Ovary (tissue), 3 donors: ENCODE measurements around the gene WDR53.

ENCODE experiments used
- POLR2A ChIP-seq: fragments of 450-650 bp; IDR thresholded peaks from one replicate; pipeline ENCODE4 v1.6.1; 2017; ENCODE audit warnings: antibody characterized with exemption, mild to moderate bottlenecking, moderate library complexity
- TF ChIP-seq, protein P1 (sequence below), 3 donors: fragments of 450-650 bp in 2 of 3; fragments of 200-600 bp in 1 of 3; IDR thresholded peaks; one replicate each; pipeline versions ENCODE4 v1.5.1 to v1.8.0; 2016 to 2022; ENCODE audit warnings: antibody characterized with exemption in 3 of 3, mild to moderate bottlenecking in 1 of 3
- donor health status: DM: no; HTN: no; CAD: no.

DNA sequence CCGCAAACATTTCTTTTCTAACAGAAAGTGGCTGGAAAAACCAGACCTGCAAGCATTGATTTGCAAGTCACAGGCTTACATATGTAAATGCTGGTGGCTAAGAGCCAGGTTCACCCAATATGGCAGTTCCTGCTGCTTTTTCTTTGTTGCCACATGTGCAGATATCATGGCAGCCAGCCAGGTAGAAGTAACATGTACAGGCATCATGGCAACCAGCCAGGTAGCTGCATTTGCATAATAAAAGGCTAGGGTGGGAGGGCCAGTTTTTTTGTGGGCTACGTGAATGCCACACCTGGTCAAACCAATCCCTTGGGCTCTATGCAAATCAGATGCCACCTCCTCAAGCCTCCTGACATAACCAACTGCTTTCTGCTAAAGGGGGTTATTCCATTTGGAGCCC is 50.4 kb downstream of the WDR53 start:
- TF ChIP-seq, protein P1, sequence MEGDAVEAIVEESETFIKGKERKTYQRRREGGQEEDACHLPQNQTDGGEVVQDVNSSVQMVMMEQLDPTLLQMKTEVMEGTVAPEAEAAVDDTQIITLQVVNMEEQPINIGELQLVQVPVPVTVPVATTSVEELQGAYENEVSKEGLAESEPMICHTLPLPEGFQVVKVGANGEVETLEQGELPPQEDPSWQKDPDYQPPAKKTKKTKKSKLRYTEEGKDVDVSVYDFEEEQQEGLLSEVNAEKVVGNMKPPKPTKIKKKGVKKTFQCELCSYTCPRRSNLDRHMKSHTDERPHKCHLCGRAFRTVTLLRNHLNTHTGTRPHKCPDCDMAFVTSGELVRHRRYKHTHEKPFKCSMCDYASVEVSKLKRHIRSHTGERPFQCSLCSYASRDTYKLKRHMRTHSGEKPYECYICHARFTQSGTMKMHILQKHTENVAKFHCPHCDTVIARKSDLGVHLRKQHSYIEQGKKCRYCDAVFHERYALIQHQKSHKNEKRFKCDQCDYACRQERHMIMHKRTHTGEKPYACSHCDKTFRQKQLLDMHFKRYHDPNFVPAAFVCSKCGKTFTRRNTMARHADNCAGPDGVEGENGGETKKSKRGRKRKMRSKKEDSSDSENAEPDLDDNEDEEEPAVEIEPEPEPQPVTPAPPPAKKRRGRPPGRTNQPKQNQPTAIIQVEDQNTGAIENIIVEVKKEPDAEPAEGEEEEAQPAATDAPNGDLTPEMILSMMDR (IDR thresholded peaks at IDR 0.05) = no peak
- TF ChIP-seq POLR2A = no peak
